ENCODE data around the gene TSEN54.

- no peak for TF ChIP-seq CTCF (conservative IDR thresholded peaks at IDR 0.05; ENCODE audit: low read depth, low read length)
- no peak for TF ChIP-seq EZH2 (IDR thresholded peaks at IDR 0.05; ENCODE audit: borderline replicate concordance, low read depth, low read length, poor library complexity, severe bottlenecking)
Observed at GRCh38 chr17:75549246-75550138, 33.2 kb downstream of the TSEN54 start.

Data from A673 (cell line).